Body of pancreas (tissue), 4 donors: ENCODE data around the gene DOCK4.

Experiments
- CTCF ChIP-seq, 7 experiments: fragments of 450-650 bp in 4 of 7; fragments of 200-600 bp in 3 of 7; sonication (generic) in 3 of 7; IDR thresholded peaks; one replicate each; pipeline ENCODE4 v1.5.1; 2016 to 2019; ENCODE audit warnings: antibody characterized with exemption in 7 of 7
- POLR2A ChIP-seq, 3 donors: fragments of 450-650 bp; IDR thresholded peaks; one replicate each; pipeline ENCODE4 v1.6.1; 2016; ENCODE audit warnings: antibody characterized with exemption in 3 of 3, mild to moderate bottlenecking in 2 of 3

- TF ChIP-seq POLR2A (IDR thresholded peaks at IDR 0.05) (no peak), CTCF (IDR thresholded peaks at IDR 0.05) (no peak)
Observed at GRCh38 chr7:112144284-112145059, 61.7 kb downstream of the DOCK4 start.
